HCT116 (cell line): ENCODE measurements around the gene DMXL1. TPM values are rescaled to one million over a fixed set of nuclear protein-coding genes. Genes with fewer than 3 reads are reported as not detected.

Experiments
- ATAC-seq: fragments of 200-7000 bp; cut with Tn5 transposase; 2 replicates; pipeline ENCODE4 v1.9.1; 2020; ENCODE audit warnings: mild to moderate bottlenecking, moderate library complexity
- BruUV-seq: library from RNA; stranded (reverse); fragments of 400-500 nt; replicated peaks from 2 replicates; lab custom pipeline; 2021; lab: Mats Ljungman, UMichigan
- CTCF ChIA-PET: fragments of 300-600 bp; sonication (Branson Sonifier 250); formaldehyde crosslinking; loops from one replicate; lab custom pipeline; 2021; ENCODE audit warnings: antibody characterized with exemption; lab: Charles Lee
- POLR2A ChIA-PET: fragments of 300-600, 350-600 bp; sonication (Branson Sonifier 250); formaldehyde crosslinking; loops from one replicate; lab custom pipeline; 2021; ENCODE audit warnings: antibody characterized with exemption; lab: Charles Lee
- RAD21 ChIA-PET, 2 experiments: fragments of 300-600 bp; sonication (Branson Sonifier 250); formaldehyde crosslinking; loops; one replicate each; lab custom pipeline; 2023; ENCODE audit warnings: low total read pairs in 2 of 2; ENCODE audit not compliant: uncharacterized antibody in 2 of 2, unreplicated experiment in 2 of 2, low non-redundant PET in 1 of 2; lab: Charles Lee
- DNase-seq: peaks from one replicate; pipeline ENCODE4 v3.0.0-alpha.2; 2010; ENCODE audit warnings: low read depth, low spot score
- H2AFZ ChIP-seq: fragments of 200-600 bp; shearing (Covaris generic), sonication (generic); 2 replicates; pipeline ENCODE4 v1.6.1; 2017; ENCODE audit warnings: low read depth, mixed run types, mixed read lengths, antibody characterized with exemption, low read length; ENCODE audit not compliant: poor library complexity, severe bottlenecking
- H3K27ac ChIP-seq: 2 replicates; pipeline ENCODE4 v1.5.1; 2012; ENCODE audit warnings: low read depth, low read length
- H3K27me3 ChIP-seq: fragments of 200-600 bp; sonication (generic); 2 replicates; pipeline ENCODE4 v1.6.1; 2016; ENCODE audit warnings: mixed run types, low read length, mixed read lengths; ENCODE audit not compliant: insufficient read depth
- H3K36me3 ChIP-seq, 2 experiments: fragments of 200-500 bp in 1 of 2; fragments of 200-600 bp in 1 of 2; sonication (Bioruptor generic) in 1 of 2; sonication (generic) in 1 of 2; 2 replicates each; pipeline versions ENCODE4 v1.5.1 to v1.6.1; 2014 to 2016; ENCODE audit warnings: low read length in 2 of 2, inconsistent platforms in 1 of 2, mixed read lengths in 1 of 2, mixed run types in 1 of 2; ENCODE audit not compliant: insufficient read depth in 2 of 2, control insufficient read depth in 1 of 2
- H3K4me1 ChIP-seq, 2 experiments: fragments of 200-600 bp in 1 of 2; sonication (generic) in 1 of 2; 2 replicates each; pipeline versions ENCODE4 v1.5.1 to v1.6.1; 2012 to 2017; ENCODE audit warnings: low read length in 2 of 2, inconsistent platforms in 1 of 2, mild to moderate bottlenecking in 1 of 2, mixed read lengths in 1 of 2, mixed run types in 1 of 2, moderate library complexity in 1 of 2; ENCODE audit not compliant: insufficient read depth in 2 of 2, control insufficient read depth in 1 of 2
- H3K4me2 ChIP-seq: fragments of 200-600 bp; sonication (generic); 2 replicates; pipeline ENCODE4 v1.6.1; 2017; ENCODE audit warnings: mixed run types, low read length, mixed read lengths
- H3K4me3 ChIP-seq, 2 experiments: fragments of 200-600 bp in 1 of 2; sonication (generic) in 1 of 2; replicated peaks in 1 of 2; 2 replicates each; pipeline ENCODE4 v1.5.1; 2011 to 2016; ENCODE audit warnings: low read length in 2 of 2, control low read depth in 1 of 2, low read depth in 1 of 2, mild to moderate bottlenecking in 1 of 2, mixed read lengths in 1 of 2, mixed run types in 1 of 2
- H3K79me2 ChIP-seq: fragments of 200-600 bp; sonication (generic); 2 replicates; pipeline ENCODE4 v1.6.1; 2017; ENCODE audit warnings: mild to moderate bottlenecking, mixed run types, low read length, moderate library complexity, mixed read lengths; ENCODE audit not compliant: insufficient read depth
- H3K9ac ChIP-seq: fragments of 200-600 bp; sonication (generic); 2 replicates; pipeline ENCODE4 v1.6.1; 2016; ENCODE audit warnings: low read length, mixed read lengths
- H3K9me2 ChIP-seq: fragments of 200-600 bp; sonication (generic), shearing (Covaris generic); 2 replicates; pipeline ENCODE4 v1.6.1; 2017; ENCODE audit warnings: mixed run types, mild to moderate bottlenecking, moderate library complexity; ENCODE audit not compliant: insufficient read depth
- H3K9me3 ChIP-seq, 2 experiments: fragments of 200-500 bp in 1 of 2; fragments of 200-600 bp in 1 of 2; sonication (Bioruptor generic) in 1 of 2; sonication (generic) in 1 of 2; 2 replicates each; pipeline ENCODE4 v1.6.1; 2014 to 2017; ENCODE audit warnings: low read length in 2 of 2, mixed read lengths in 2 of 2, inconsistent platforms in 1 of 2, low read depth in 1 of 2, mild to moderate bottlenecking in 1 of 2, mixed run types in 1 of 2, moderate library complexity in 1 of 2; ENCODE audit not compliant: control insufficient read depth in 1 of 2, insufficient read depth in 1 of 2
- H4K20me1 ChIP-seq: fragments of 200-600 bp; sonication (generic), shearing (Covaris generic); 2 replicates; pipeline ENCODE4 v1.6.1; 2017; ENCODE audit warnings: mixed run types, mild to moderate bottlenecking, moderate library complexity; ENCODE audit not compliant: insufficient read depth
- CBX3 ChIP-seq: IDR thresholded peaks from 2 replicates; pipeline ENCODE4 v1.6.1; 2012; ENCODE audit warnings: low read depth
- CEBPB ChIP-seq: IDR thresholded peaks from 2 replicates; pipeline ENCODE4 v1.6.1; 2012; ENCODE audit warnings: low read depth
- EGR1 ChIP-seq: IDR thresholded peaks from 2 replicates; pipeline ENCODE4 v1.6.1; 2012; ENCODE audit warnings: low read depth
- EZH2 ChIP-seq: fragments of 200-600 bp; sonication (generic); IDR thresholded peaks from 2 replicates; pipeline ENCODE4 v1.6.1; 2017; ENCODE audit warnings: antibody characterized with exemption, mixed run types
- POLR2A ChIP-seq: IDR thresholded peaks from 2 replicates; pipeline ENCODE4 v1.7.0; 2011; ENCODE audit warnings: borderline replicate concordance; ENCODE audit not compliant: insufficient read depth, insufficient read length; ENCODE audit errors: extremely low read depth
- SIN3A ChIP-seq: IDR thresholded peaks from 2 replicates; pipeline ENCODE4 v1.6.1; 2012; ENCODE audit warnings: low read depth
- SP1 ChIP-seq: IDR thresholded peaks from 2 replicates; pipeline ENCODE4 v1.6.1; 2012; ENCODE audit warnings: low read depth
- SRF ChIP-seq: IDR thresholded peaks from 2 replicates; pipeline ENCODE4 v1.6.1; 2012; ENCODE audit warnings: low read depth
- TCF7L2 ChIP-seq: IDR thresholded peaks from 2 replicates; pipeline ENCODE4 v1.7.0; 2011; ENCODE audit warnings: borderline replicate concordance, inconsistent platforms; ENCODE audit not compliant: insufficient read depth, insufficient read length; ENCODE audit errors: extremely low read depth
- ZNF274 ChIP-seq: fragments of 200-500 bp; sonication (Bioruptor generic); IDR thresholded peaks from 2 replicates; pipeline ENCODE4 v1.6.1; 2014; ENCODE audit warnings: mild to moderate bottlenecking, low read depth, low read length, inconsistent platforms
- intact Hi-C: fragments of 100-400 bp; cut with micrococcal nuclease; formaldehyde crosslinking; loops from 2 replicates; pipeline ENCODE4 v1.10.0; 2022
- total RNA-seq: library from RNA; stranded (reverse); gene quantifications from one replicate; pipeline ENCODE4 v1.2.1, GENCODE V29; 2021; ENCODE audit not compliant: unreplicated experiment
- TF ChIP-seq, protein P1 (sequence below): IDR thresholded peaks from 2 replicates; pipeline ENCODE4 v1.6.1; 2011; ENCODE audit warnings: mild to moderate bottlenecking, low read length, moderate library complexity; ENCODE audit not compliant: insufficient replicate concordance; ENCODE audit errors: extremely low read depth
- TF ChIP-seq, protein P2 (sequence below): IDR thresholded peaks from 2 replicates; pipeline ENCODE4 v1.6.1; 2012

DMXL1 gene
- total RNA-seq, 1 experiment from 2014 or later = 21.1 TPM

DNA sequence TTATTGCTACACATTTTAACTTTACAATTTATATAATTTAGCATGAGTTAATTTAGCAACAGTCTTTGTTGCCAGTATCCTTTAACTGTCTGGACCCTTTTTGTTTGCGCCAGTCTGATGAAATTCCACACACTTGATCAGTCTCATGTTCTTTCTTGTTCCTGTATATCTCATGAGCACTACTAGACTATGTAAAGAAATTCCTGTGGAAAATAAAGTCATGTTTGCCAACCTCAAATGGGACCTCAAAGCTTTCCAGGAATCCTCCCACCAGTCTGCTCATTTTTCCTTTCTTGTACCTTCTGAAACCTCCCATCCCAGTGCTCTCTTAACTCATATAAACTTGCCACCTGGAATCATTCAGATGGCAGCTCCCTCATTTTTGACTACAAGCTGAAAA is 8.0 kb downstream of the DMXL1 start:
- DNase-seq = no peak
- TF ChIP-seq EZH2 (no peak), SRF (no peak), EGR1 (no peak), SP1 (no peak)
- H3K9me3 ChIP-seq = no peaks in the 10 kb centered on the region
- H2AFZ ChIP-seq = no peak overlapping the region
- peaks cover 40% of the 10 kb centered on the region for H3K79me2 ChIP-seq
- RAD21 ChIA-PET = no interaction called here
- H3K36me3 ChIP-seq = no peaks in the 10 kb centered on the region
- POLR2A ChIA-PET = no interaction called here
- BruUV-seq = no TSS peak
- no peak for ATAC-seq
- no peaks in the 10 kb centered on the region for H3K9me2 ChIP-seq
- H3K4me2 ChIP-seq = no peak overlapping the region
- no peak overlapping the region for H3K4me3 ChIP-seq
- CTCF ChIA-PET = no interaction called here
- no peaks in the 10 kb centered on the region for H4K20me1 ChIP-seq
- peaks cover 0 to 10% of the 10 kb centered on the region in 2 experiments; a peak in 1 of 4 replicates for H3K4me1 ChIP-seq
- no peaks in the 10 kb centered on the region for H3K27me3 ChIP-seq
- intact Hi-C loops = no loop called here
- H3K27ac ChIP-seq = no peak overlapping the region
- H3K9ac ChIP-seq = no peak overlapping the region

DNA sequence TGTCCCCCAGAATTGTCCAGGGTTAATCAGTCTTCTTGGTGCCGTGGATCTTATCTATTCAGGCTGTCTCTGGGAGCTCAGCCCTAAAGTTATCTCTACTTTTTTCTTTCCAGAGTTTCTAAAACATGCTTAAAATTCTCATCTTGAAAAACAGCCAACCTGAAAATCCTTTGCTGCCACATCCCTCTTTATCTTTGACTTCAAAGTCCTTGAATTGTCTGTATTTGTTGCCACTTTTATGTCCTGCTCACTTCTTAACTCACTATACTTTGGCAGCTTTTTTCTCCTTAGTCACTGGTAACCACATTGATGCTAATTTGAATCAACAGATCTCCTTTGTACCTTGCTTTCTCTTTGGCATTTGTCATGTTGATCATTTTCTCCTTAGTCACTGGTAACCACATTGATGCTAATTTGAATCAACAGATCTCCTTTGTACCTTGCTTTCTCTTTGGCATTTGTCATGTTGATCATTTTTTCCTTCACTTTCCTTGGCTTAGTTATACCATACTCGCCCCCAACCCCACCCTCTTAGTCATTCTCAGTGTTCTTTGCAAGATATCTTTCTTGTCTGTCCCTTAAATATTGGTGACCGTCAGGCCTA is 8.5 kb downstream of the DMXL1 start:
- DNase-seq = no peak
- no peak overlapping the region for H3K9ac ChIP-seq
- no peak overlapping the region for H3K4me3 ChIP-seq
- no peaks in the 10 kb centered on the region for H3K27me3 ChIP-seq
- H3K4me2 ChIP-seq = no peak overlapping the region
- no peak for TF ChIP-seq POLR2A
- TF ChIP-seq TCF7L2 = no peak
- TF ChIP-seq, protein P1, sequence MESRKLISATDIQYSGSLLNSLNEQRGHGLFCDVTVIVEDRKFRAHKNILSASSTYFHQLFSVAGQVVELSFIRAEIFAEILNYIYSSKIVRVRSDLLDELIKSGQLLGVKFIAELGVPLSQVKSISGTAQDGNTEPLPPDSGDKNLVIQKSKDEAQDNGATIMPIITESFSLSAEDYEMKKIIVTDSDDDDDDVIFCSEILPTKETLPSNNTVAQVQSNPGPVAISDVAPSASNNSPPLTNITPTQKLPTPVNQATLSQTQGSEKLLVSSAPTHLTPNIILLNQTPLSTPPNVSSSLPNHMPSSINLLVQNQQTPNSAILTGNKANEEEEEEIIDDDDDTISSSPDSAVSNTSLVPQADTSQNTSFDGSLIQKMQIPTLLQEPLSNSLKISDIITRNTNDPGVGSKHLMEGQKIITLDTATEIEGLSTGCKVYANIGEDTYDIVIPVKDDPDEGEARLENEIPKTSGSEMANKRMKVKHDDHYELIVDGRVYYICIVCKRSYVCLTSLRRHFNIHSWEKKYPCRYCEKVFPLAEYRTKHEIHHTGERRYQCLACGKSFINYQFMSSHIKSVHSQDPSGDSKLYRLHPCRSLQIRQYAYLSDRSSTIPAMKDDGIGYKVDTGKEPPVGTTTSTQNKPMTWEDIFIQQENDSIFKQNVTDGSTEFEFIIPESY = no peak
- no peak for TF ChIP-seq CBX3
- TF ChIP-seq, protein P2, sequence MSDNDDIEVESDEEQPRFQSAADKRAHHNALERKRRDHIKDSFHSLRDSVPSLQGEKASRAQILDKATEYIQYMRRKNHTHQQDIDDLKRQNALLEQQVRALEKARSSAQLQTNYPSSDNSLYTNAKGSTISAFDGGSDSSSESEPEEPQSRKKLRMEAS = no peak
- TF ChIP-seq SIN3A = no peak
- no peak for TF ChIP-seq CEBPB
- TF ChIP-seq SP1 = no peak
- TF ChIP-seq ZNF274 = no peak
- TF ChIP-seq, all 23 proteins: peak for 0
- ATAC-seq = no peak; the same call in 1 of the 2 replicates
- no peaks in the 10 kb centered on the region for H3K9me2 ChIP-seq
- H2AFZ ChIP-seq = no peak overlapping the region
- no peaks in the 10 kb centered on the region for H3K9me3 ChIP-seq
- ChIA-PET CTCF (no interaction called here), RAD21 (no interaction called here), POLR2A (no interaction called here)
- no peaks in the 10 kb centered on the region for H3K36me3 ChIP-seq
- H4K20me1 ChIP-seq = no peaks in the 10 kb centered on the region
- intact Hi-C loops = no loop called here
- H3K27ac ChIP-seq = no peak overlapping the region
- peaks cover 0 to 10% of the 10 kb centered on the region in 2 experiments; a peak in 1 of 4 replicates for H3K4me1 ChIP-seq
- peaks cover 36% of the 10 kb centered on the region for H3K79me2 ChIP-seq
- BruUV-seq = no TSS peak
